HCT116 (cell line): ENCODE results near the gene CWC22. TPM values are rescaled to one million over a fixed set of nuclear protein-coding genes. Genes with fewer than 3 reads are reported as not detected.
A peak's percentile ranks its signal among the peaks of the same experiment; 100 is the strongest.

ENCODE experiments used
- ATAC-seq: fragments of 200-7000 bp; cut with Tn5 transposase; 2 replicates; pipeline ENCODE4 v1.9.1; 2020; ENCODE audit warnings: mild to moderate bottlenecking, moderate library complexity
- BruUV-seq: library from RNA; stranded (reverse); fragments of 400-500 nt; replicated peaks from 2 replicates; lab custom pipeline; 2021; lab: Mats Ljungman, UMichigan
- CTCF ChIA-PET: fragments of 300-600 bp; sonication (Branson Sonifier 250); formaldehyde crosslinking; loops from one replicate; lab custom pipeline; 2021; ENCODE audit warnings: antibody characterized with exemption; lab: Charles Lee
- POLR2A ChIA-PET: fragments of 300-600, 350-600 bp; sonication (Branson Sonifier 250); formaldehyde crosslinking; loops from one replicate; lab custom pipeline; 2021; ENCODE audit warnings: antibody characterized with exemption; lab: Charles Lee
- RAD21 ChIA-PET, 2 experiments: fragments of 300-600 bp; sonication (Branson Sonifier 250); formaldehyde crosslinking; loops; one replicate each; lab custom pipeline; 2023; ENCODE audit warnings: low total read pairs in 2 of 2; ENCODE audit not compliant: uncharacterized antibody in 2 of 2, unreplicated experiment in 2 of 2, low non-redundant PET in 1 of 2; lab: Charles Lee
- DNase-seq: peaks from one replicate; pipeline ENCODE4 v3.0.0-alpha.2; 2010; ENCODE audit warnings: low read depth, low spot score
- H2AFZ ChIP-seq: fragments of 200-600 bp; shearing (Covaris generic), sonication (generic); 2 replicates; pipeline ENCODE4 v1.6.1; 2017; ENCODE audit warnings: low read depth, mixed run types, mixed read lengths, antibody characterized with exemption, low read length; ENCODE audit not compliant: poor library complexity, severe bottlenecking
- H3K27ac ChIP-seq: 2 replicates; pipeline ENCODE4 v1.5.1; 2012; ENCODE audit warnings: low read depth, low read length
- H3K27me3 ChIP-seq: fragments of 200-600 bp; sonication (generic); 2 replicates; pipeline ENCODE4 v1.6.1; 2016; ENCODE audit warnings: mixed run types, low read length, mixed read lengths; ENCODE audit not compliant: insufficient read depth
- H3K36me3 ChIP-seq, 2 experiments: fragments of 200-500 bp in 1 of 2; fragments of 200-600 bp in 1 of 2; sonication (Bioruptor generic) in 1 of 2; sonication (generic) in 1 of 2; 2 replicates each; pipeline versions ENCODE4 v1.5.1 to v1.6.1; 2014 to 2016; ENCODE audit warnings: low read length in 2 of 2, inconsistent platforms in 1 of 2, mixed read lengths in 1 of 2, mixed run types in 1 of 2; ENCODE audit not compliant: insufficient read depth in 2 of 2, control insufficient read depth in 1 of 2
- H3K4me1 ChIP-seq, 2 experiments: fragments of 200-600 bp in 1 of 2; sonication (generic) in 1 of 2; 2 replicates each; pipeline versions ENCODE4 v1.5.1 to v1.6.1; 2012 to 2017; ENCODE audit warnings: low read length in 2 of 2, inconsistent platforms in 1 of 2, mild to moderate bottlenecking in 1 of 2, mixed read lengths in 1 of 2, mixed run types in 1 of 2, moderate library complexity in 1 of 2; ENCODE audit not compliant: insufficient read depth in 2 of 2, control insufficient read depth in 1 of 2
- H3K4me2 ChIP-seq: fragments of 200-600 bp; sonication (generic); 2 replicates; pipeline ENCODE4 v1.6.1; 2017; ENCODE audit warnings: mixed run types, low read length, mixed read lengths
- H3K4me3 ChIP-seq, 2 experiments: fragments of 200-600 bp in 1 of 2; sonication (generic) in 1 of 2; replicated peaks in 1 of 2; 2 replicates each; pipeline ENCODE4 v1.5.1; 2011 to 2016; ENCODE audit warnings: low read length in 2 of 2, control low read depth in 1 of 2, low read depth in 1 of 2, mild to moderate bottlenecking in 1 of 2, mixed read lengths in 1 of 2, mixed run types in 1 of 2
- H3K79me2 ChIP-seq: fragments of 200-600 bp; sonication (generic); 2 replicates; pipeline ENCODE4 v1.6.1; 2017; ENCODE audit warnings: mild to moderate bottlenecking, mixed run types, low read length, moderate library complexity, mixed read lengths; ENCODE audit not compliant: insufficient read depth
- H3K9ac ChIP-seq: fragments of 200-600 bp; sonication (generic); 2 replicates; pipeline ENCODE4 v1.6.1; 2016; ENCODE audit warnings: low read length, mixed read lengths
- H3K9me2 ChIP-seq: fragments of 200-600 bp; sonication (generic), shearing (Covaris generic); 2 replicates; pipeline ENCODE4 v1.6.1; 2017; ENCODE audit warnings: mixed run types, mild to moderate bottlenecking, moderate library complexity; ENCODE audit not compliant: insufficient read depth
- H3K9me3 ChIP-seq, 2 experiments: fragments of 200-500 bp in 1 of 2; fragments of 200-600 bp in 1 of 2; sonication (Bioruptor generic) in 1 of 2; sonication (generic) in 1 of 2; 2 replicates each; pipeline ENCODE4 v1.6.1; 2014 to 2017; ENCODE audit warnings: low read length in 2 of 2, mixed read lengths in 2 of 2, inconsistent platforms in 1 of 2, low read depth in 1 of 2, mild to moderate bottlenecking in 1 of 2, mixed run types in 1 of 2, moderate library complexity in 1 of 2; ENCODE audit not compliant: control insufficient read depth in 1 of 2, insufficient read depth in 1 of 2
- H4K20me1 ChIP-seq: fragments of 200-600 bp; sonication (generic), shearing (Covaris generic); 2 replicates; pipeline ENCODE4 v1.6.1; 2017; ENCODE audit warnings: mixed run types, mild to moderate bottlenecking, moderate library complexity; ENCODE audit not compliant: insufficient read depth
- ATF3 ChIP-seq: IDR thresholded peaks from 2 replicates; pipeline ENCODE4 v1.6.1; 2012
- CBX3 ChIP-seq: IDR thresholded peaks from 2 replicates; pipeline ENCODE4 v1.6.1; 2012; ENCODE audit warnings: low read depth
- CEBPB ChIP-seq: IDR thresholded peaks from 2 replicates; pipeline ENCODE4 v1.6.1; 2012; ENCODE audit warnings: low read depth
- EGR1 ChIP-seq: IDR thresholded peaks from 2 replicates; pipeline ENCODE4 v1.6.1; 2012; ENCODE audit warnings: low read depth
- ELF1 ChIP-seq: IDR thresholded peaks from 2 replicates; pipeline ENCODE4 v1.6.1; 2012; ENCODE audit warnings: low read depth, borderline replicate concordance
- EZH2 ChIP-seq: fragments of 200-600 bp; sonication (generic); IDR thresholded peaks from 2 replicates; pipeline ENCODE4 v1.6.1; 2017; ENCODE audit warnings: antibody characterized with exemption, mixed run types
- FOSL1 ChIP-seq: IDR thresholded peaks from 2 replicates; pipeline ENCODE4 v1.6.1; 2012; ENCODE audit warnings: low read depth
- JUND ChIP-seq: IDR thresholded peaks from 2 replicates; pipeline ENCODE4 v1.6.1; 2012
- MAX ChIP-seq: IDR thresholded peaks from 2 replicates; pipeline ENCODE4 v1.6.1; 2012
- POLR2A ChIP-seq: IDR thresholded peaks from 2 replicates; pipeline ENCODE4 v1.7.0; 2011; ENCODE audit warnings: borderline replicate concordance; ENCODE audit not compliant: insufficient read depth, insufficient read length; ENCODE audit errors: extremely low read depth
- REST ChIP-seq: IDR thresholded peaks from 2 replicates; pipeline ENCODE4 v1.6.1; 2012; ENCODE audit warnings: low read depth
- SIN3A ChIP-seq: IDR thresholded peaks from 2 replicates; pipeline ENCODE4 v1.6.1; 2012; ENCODE audit warnings: low read depth
- SRF ChIP-seq: IDR thresholded peaks from 2 replicates; pipeline ENCODE4 v1.6.1; 2012; ENCODE audit warnings: low read depth
- intact Hi-C: fragments of 100-400 bp; cut with micrococcal nuclease; formaldehyde crosslinking; loops from 2 replicates; pipeline ENCODE4 v1.10.0; 2022
- total RNA-seq: library from RNA; stranded (reverse); gene quantifications from one replicate; pipeline ENCODE4 v1.2.1, GENCODE V29; 2021; ENCODE audit not compliant: unreplicated experiment

Gene CWC22
- total RNA-seq, 1 experiment from 2014 or later: 24.7 TPM

GRCh38 chr2:180003559-180003958, 3.5 kb downstream of the CWC22 start:
- CTCF ChIA-PET: no interaction called here
- H3K27ac ChIP-seq: no peak overlapping the region
- BruUV-seq: no TSS peak
- peak overlapping the region; percentile 26 for H3K4me2 ChIP-seq
- DNase-seq (no peak), ATAC-seq (no peak)
- H2AFZ ChIP-seq: no peak overlapping the region
- H4K20me1 ChIP-seq: no peaks in the 10 kb centered on the region; the same call in 1 of the 2 replicates
- TF ChIP-seq FOSL1: peak; percentile 19; the same call in 1 of the 2 replicates
- no peak for TF ChIP-seq SIN3A
- POLR2A ChIA-PET: no interaction called here
- intact Hi-C loops: no loop called here
- no peak overlapping the region for H3K9ac ChIP-seq
- no peaks in the 10 kb centered on the region for H3K9me2 ChIP-seq
- no peaks in the 10 kb centered on the region for H3K27me3 ChIP-seq
- RAD21 ChIA-PET: no interaction called here
- peaks cover 4 to 33% of the 10 kb centered on the region in 2 experiments; a peak in 3 of 4 replicates for H3K4me1 ChIP-seq
- H3K36me3 ChIP-seq: no peaks in the 10 kb centered on the region
- H3K79me2 ChIP-seq: peaks cover 84% of the 10 kb centered on the region
- H3K4me3 ChIP-seq: no peak overlapping the region
- H3K9me3 ChIP-seq: no peaks in the 10 kb centered on the region

- ChIA-PET POLR2A (no interaction called here), CTCF (no interaction called here)
- no peak overlapping the region for H3K27ac ChIP-seq
Observed at GRCh38 chr2:180003073-180003472, 4.0 kb downstream of the CWC22 start.

More at GRCh38 chr2:180003073-180003472, 4.0 kb downstream of the CWC22 start:
- RAD21 ChIA-PET: no interaction called here
- no TSS peak for BruUV-seq
- DNase-seq (no peak), ATAC-seq (no peak)
- Histone ChIP-seq H3K4me3 (no peak overlapping the region), H3K4me1 (peaks cover 4 to 33% of the 10 kb centered on the region in 2 experiments; a peak in 3 of 4 replicates), H3K36me3 (no peaks in the 10 kb centered on the region), H3K27me3 (no peaks in the 10 kb centered on the region), H3K9me3 (no peaks in the 10 kb centered on the region), H2AFZ (no peak overlapping the region), H3K79me2 (peaks cover 89% of the 10 kb centered on the region), H3K9me2 (no peaks in the 10 kb centered on the region), H4K20me1 (no peaks in the 10 kb centered on the region; the same call in 1 of the 2 replicates), H3K9ac (no peak overlapping the region), H3K4me2 (peak overlapping the region; percentile 26)
- intact Hi-C loops: no loop called here
- TF ChIP-seq JUND (no peak), FOSL1 (no peak), MAX (no peak), EZH2 (no peak), CBX3 (no peak), ATF3 (no peak), CEBPB (no peak), ELF1 (no peak), SRF (no peak), EGR1 (no peak), POLR2A (no peak), REST (no peak)
